Kidney (tissue), 14 donors: ENCODE data around the gene DCXR. TPM values are rescaled to one million over a fixed set of nuclear protein-coding genes. Genes with fewer than 3 reads are reported as not detected.
A peak's percentile ranks its signal among the peaks of the same experiment; 100 is the strongest.

Source experiments
- DNase-seq, 5 donors: peaks; one replicate each; pipeline ENCODE4 v3.0.0-alpha.2; 2013 to 2020
- FAIRE-seq: peaks from 2 replicates; lab custom pipeline; 2012; peaks lifted over from hg19 to GRCh38; lab: Jason Lieb, UNC
- H3K27ac ChIP-seq, 2 donors: one replicate each; pipeline ENCODE4 v1.7.0; 2013; ENCODE audit warnings: low read depth in 2 of 2, low read length in 2 of 2, inconsistent platforms in 1 of 2
- H3K27me3 ChIP-seq: one replicate; pipeline ENCODE4 v1.7.1; 2013; ENCODE audit warnings: low read length, inconsistent platforms; ENCODE audit not compliant: control insufficient read depth, insufficient read depth
- H3K36me3 ChIP-seq, 3 donors: one replicate each; pipeline versions ENCODE4 v1.7.0 to v1.7.1; 2013; ENCODE audit warnings: low read length in 3 of 3, control low read depth in 1 of 3, inconsistent platforms in 1 of 3; ENCODE audit not compliant: insufficient read depth in 3 of 3, control insufficient read depth in 2 of 3
- H3K4me1 ChIP-seq, 3 donors: one replicate each; pipeline versions ENCODE4 v1.7.0 to v1.7.1; 2013; ENCODE audit warnings: low read length in 3 of 3, inconsistent platforms in 1 of 3, low read depth in 1 of 3; ENCODE audit not compliant: control insufficient read depth in 2 of 3, insufficient read depth in 2 of 3
- H3K4me3 ChIP-seq, 3 donors: one replicate each; pipeline versions ENCODE4 v1.7.0 to v1.8.1; 2013; ENCODE audit warnings: low read length in 3 of 3, control low read depth in 1 of 3, inconsistent platforms in 1 of 3
- H3K9ac ChIP-seq, 3 donors: one replicate each; pipeline versions ENCODE4 v1.7.0 to v1.7.1; 2013; ENCODE audit warnings: low read length in 3 of 3, control low read depth in 1 of 3, inconsistent platforms in 1 of 3
- H3K9me3 ChIP-seq, 3 donors: one replicate each; pipeline versions ENCODE4 v1.7.0 to v1.7.1; 2013; ENCODE audit warnings: low read length in 3 of 3, control low read depth in 1 of 3, inconsistent platforms in 1 of 3; ENCODE audit not compliant: control insufficient read depth in 2 of 3, insufficient read depth in 1 of 3
- CTCF ChIP-seq: IDR thresholded peaks from 3 replicates; pipeline ENCODE4 v1.5.1; 2012; ENCODE audit warnings: mild to moderate bottlenecking, moderate library complexity, borderline replicate concordance; ENCODE audit not compliant: insufficient read depth; ENCODE audit errors: extremely low read depth
- intact Hi-C: fragments of 100-400 bp; cut with DNase I; formaldehyde crosslinking; loops from one replicate; pipeline ENCODE4 v1.11.1; 2022
- polyA plus RNA-seq: library from polyadenylated mRNA; stranded (reverse); fragments of 350-450 nt; fragmentation: Illumina TruSeq; extraction: RNeasy Lipid Tissue Mini Kit (QIAGEN cat#74804); gene quantifications from one replicate; pipeline ENCODE4 v1.2.3, GENCODE V29; 2014; ENCODE audit warnings: low read depth, low replicate concordance; ENCODE audit not compliant: insufficient read depth
- total RNA-seq: library from RNA; stranded (reverse); fragmentation: NEBNext Ultra II Directional; extraction: Animal tissue kit (Norgen Biotek cat#: 25700); gene quantifications from one replicate; pipeline ENCODE4 v1.2.1, GENCODE V29; 2021
- donor health status: control.
- donor health status: control.
- donor health status: control.
- donor health status: control.
- donor health status: control.
- donor health status: DM: yes; HTN: yes; CAD: no.
- donor health status: Normal renal cell carcinoma (clear cell type).

DCXR gene
- total and polyA plus RNA-seq, 2 donors from 2014 or later, result 102 to 551 TPM

- H3K27me3 ChIP-seq, result no peaks in the 10 kb centered on the region
- DNase-seq (no peak), FAIRE-seq (no peak)
- no peaks in the 10 kb centered on the region for H3K9me3 ChIP-seq
- H3K36me3 ChIP-seq, result peaks cover 0 to 18% (median 4%) of the 10 kb centered on the region in 3 donors
- peaks cover 0 to 18% (median 11%) of the 10 kb centered on the region in 3 donors for H3K4me1 ChIP-seq
- intact Hi-C loops, result no loop called here
- H3K27ac ChIP-seq, result no peak overlapping the region
- H3K4me3 ChIP-seq, result peak overlapping the region; percentile 30 to 65 (median 56)
- TF ChIP-seq CTCF, result no peak
- H3K9ac ChIP-seq, result peak overlapping the region in 2 of 3 donors; percentile 75 to 77
Observed at GRCh38 chr17:82064433-82065192, 27.1 kb upstream of the DCXR start.

GRCh38 chr17:82063424-82064415, 26.2 kb upstream of the DCXR start:
- no peak overlapping the region for H3K27ac ChIP-seq
- FAIRE-seq (no peak), DNase-seq (no peak)
- intact Hi-C loops, result no loop called here
- H3K9ac ChIP-seq, result peak overlapping the region in 1 of 3 donors; percentile 75
- H3K36me3 ChIP-seq, result peaks cover 0 to 21% (median 4%) of the 10 kb centered on the region in 3 donors
- H3K4me1 ChIP-seq, result peaks cover 0 to 18% (median 11%) of the 10 kb centered on the region in 3 donors
- H3K27me3 ChIP-seq, result no peaks in the 10 kb centered on the region
- no peak overlapping the region for H3K4me3 ChIP-seq
- TF ChIP-seq CTCF, result no peak
- no peaks in the 10 kb centered on the region for H3K9me3 ChIP-seq

GRCh38 chr17:82062984-82063368, 25.5 kb upstream of the DCXR start:
- intact Hi-C loops, result no loop called here
- no peaks in the 10 kb centered on the region for H3K27me3 ChIP-seq
- H3K27ac ChIP-seq, result no peak overlapping the region
- H3K9me3 ChIP-seq, result no peaks in the 10 kb centered on the region
- peaks cover 0 to 18% (median 11%) of the 10 kb centered on the region in 3 donors for H3K4me1 ChIP-seq
- no peak overlapping the region for H3K4me3 ChIP-seq
- TF ChIP-seq CTCF, result no peak
- H3K36me3 ChIP-seq, result peaks cover 0 to 21% (median 4%) of the 10 kb centered on the region in 3 donors
- H3K9ac ChIP-seq, result no peak overlapping the region
- DNase-seq (no peak), FAIRE-seq (no peak)
